Liver (tissue), 9 donors: ENCODE measurements around the gene FBN2. TPM values are rescaled to one million over a fixed set of nuclear protein-coding genes. Genes with fewer than 3 reads are reported as not detected.

Experiments used
- DNase-seq: peaks from one replicate; pipeline ENCODE4 v3.0.0-alpha.2; 2017; ENCODE audit warnings: low spot score
- H3K27ac ChIP-seq, 2 donors: one replicate each; pipeline ENCODE4 v1.7.0; 2013; ENCODE audit warnings: inconsistent platforms in 2 of 2, low read length in 2 of 2, control low read depth in 1 of 2, low read depth in 1 of 2, mild to moderate bottlenecking in 1 of 2
- H3K27me3 ChIP-seq, 4 donors: one replicate each; pipeline versions ENCODE4 v1.6.1 to v1.7.0; 2013; ENCODE audit warnings: low read length in 3 of 4, inconsistent platforms in 1 of 4, mild to moderate bottlenecking in 1 of 4, moderate library complexity in 1 of 4; ENCODE audit not compliant: control insufficient read depth in 4 of 4, insufficient read depth in 4 of 4
- H3K36me3 ChIP-seq, 4 donors: one replicate each; pipeline versions ENCODE4 v1.6.1 to v1.7.0; 2013; ENCODE audit warnings: low read length in 3 of 4, mild to moderate bottlenecking in 3 of 4, low read depth in 1 of 4, moderate library complexity in 1 of 4; ENCODE audit not compliant: control insufficient read depth in 4 of 4, insufficient read depth in 3 of 4
- H3K4me1 ChIP-seq, 4 donors: one replicate each; pipeline versions ENCODE4 v1.6.1 to v1.7.0; 2013; ENCODE audit warnings: low read length in 3 of 4, mild to moderate bottlenecking in 3 of 4, moderate library complexity in 1 of 4; ENCODE audit not compliant: control insufficient read depth in 4 of 4, insufficient read depth in 4 of 4
- H3K4me3 ChIP-seq, 3 donors: one replicate each; pipeline versions ENCODE4 v1.6.1 to v1.7.0; 2013; ENCODE audit warnings: low read length in 3 of 3, control low read depth in 1 of 3, low read depth in 1 of 3, mild to moderate bottlenecking in 1 of 3
- H3K9ac ChIP-seq, 2 donors: one replicate each; pipeline ENCODE4 v1.7.0; 2013; ENCODE audit warnings: low read length in 2 of 2, mild to moderate bottlenecking in 2 of 2, moderate library complexity in 2 of 2, control low read depth in 1 of 2, low read depth in 1 of 2
- H3K9me3 ChIP-seq, 4 donors: one replicate each; pipeline versions ENCODE4 v1.6.1 to v1.7.0; 2013; ENCODE audit warnings: low read length in 3 of 4; ENCODE audit not compliant: control insufficient read depth in 4 of 4
- EGR1 ChIP-seq, 2 donors: IDR thresholded peaks; 2 replicates each; pipeline ENCODE4 v1.6.1; 2016 to 2018; ENCODE audit warnings: antibody characterized with exemption in 2 of 2, low read depth in 2 of 2
- FOXA1 ChIP-seq: IDR thresholded peaks from 2 replicates; pipeline ENCODE4 v1.6.1; 2016; ENCODE audit warnings: antibody characterized with exemption
- FOXA2 ChIP-seq: IDR thresholded peaks from 2 replicates; pipeline ENCODE4 v1.6.1; 2016; ENCODE audit warnings: antibody characterized with exemption
- GABPA ChIP-seq, 2 donors: IDR thresholded peaks in 1 of 2; conservative IDR thresholded peaks in 1 of 2; 2 replicates each; pipeline ENCODE4 v1.6.1; 2016; ENCODE audit warnings: antibody characterized with exemption in 2 of 2, mild to moderate bottlenecking in 1 of 2, moderate library complexity in 1 of 2
- HNF4A ChIP-seq, 2 donors: conservative IDR thresholded peaks; 2 replicates each; pipeline ENCODE4 v1.6.1; 2016; ENCODE audit warnings: antibody characterized with exemption in 2 of 2, mild to moderate bottlenecking in 2 of 2
- HNF4G ChIP-seq: IDR thresholded peaks from 2 replicates; pipeline ENCODE4 v1.6.1; 2016; ENCODE audit warnings: antibody characterized with exemption
- JUND ChIP-seq, 2 donors: IDR thresholded peaks; 2 replicates each; pipeline ENCODE4 v1.6.1; 2016; ENCODE audit warnings: antibody characterized with exemption in 2 of 2
- NR2F2 ChIP-seq: IDR thresholded peaks from 2 replicates; pipeline ENCODE4 v1.6.1; 2016; ENCODE audit warnings: antibody characterized with exemption
- RAD21 ChIP-seq, 2 donors: IDR thresholded peaks; 2 replicates each; pipeline ENCODE4 v1.6.1; 2016; ENCODE audit warnings: antibody characterized with exemption in 2 of 2, mild to moderate bottlenecking in 2 of 2
- RXRA ChIP-seq, 2 donors: IDR thresholded peaks; 2 replicates each; pipeline ENCODE4 v1.6.1; 2017 to 2018; ENCODE audit warnings: antibody characterized with exemption in 2 of 2, mild to moderate bottlenecking in 1 of 2
- SP1 ChIP-seq: IDR thresholded peaks from 2 replicates; pipeline ENCODE4 v1.6.1; 2018; ENCODE audit warnings: antibody characterized with exemption, mild to moderate bottlenecking
- TAF1 ChIP-seq: conservative IDR thresholded peaks from 2 replicates; pipeline ENCODE4 v1.6.1; 2016; ENCODE audit warnings: antibody characterized with exemption, mild to moderate bottlenecking
- YY1 ChIP-seq: IDR thresholded peaks from 2 replicates; pipeline ENCODE4 v1.6.1; 2016; ENCODE audit warnings: antibody characterized with exemption, mild to moderate bottlenecking
- WGBS: extraction: QIAGEN DNeasy Blood & Tissue Kit; methylation state at CpG from one replicate; pipeline ENCODE4 v1.1.7; 2013; 5-methylcytosine and 5-hydroxymethylcytosine counted together
- polyA plus RNA-seq, 2 donors: library from polyadenylated mRNA; stranded (reverse) in 1 of 2; unstranded in 1 of 2; fragments of 200-250 nt in 1 of 2; fragments of >200 nt in 1 of 2; fragmentation: Nextera tagmentation in 1 of 2; extraction: Ambion mirVana in 1 of 2; gene quantifications; one replicate each; pipeline versions ENCODE4 v1.2.1 to v1.2.3, GENCODE V29; 2013 to 2015
- total RNA-seq, 2 donors: library from RNA; depleted of rRNA; stranded (reverse); fragments of >200 nt; gene quantifications; one replicate each; pipeline ENCODE4 v1.2.3, GENCODE V29; 2014
- TF ChIP-seq, protein P1 (sequence below): IDR thresholded peaks from 2 replicates; pipeline ENCODE4 v1.6.1; 2016; ENCODE audit warnings: antibody characterized with exemption
- TF ChIP-seq, protein P2 (sequence below): IDR thresholded peaks from 2 replicates; pipeline ENCODE4 v1.6.1; 2016; ENCODE audit warnings: antibody characterized with exemption, mild to moderate bottlenecking
- TF ChIP-seq, protein P3 (sequence below): IDR thresholded peaks from 2 replicates; pipeline ENCODE4 v1.6.1; 2016; ENCODE audit warnings: antibody characterized with exemption
- TF ChIP-seq, protein P4 (sequence below): fragments of 150-350 bp; IDR thresholded peaks from 2 replicates; pipeline ENCODE4 v1.5.1; 2017; ENCODE audit warnings: improper control_type of control experiment, low read depth, low read length; ENCODE audit not compliant: missing input control
- TF ChIP-seq, protein P5 (sequence below): IDR thresholded peaks from 2 replicates; pipeline ENCODE4 v1.6.1; 2016; ENCODE audit warnings: antibody characterized with exemption
- donor health status: healthy.
- donor health status: healthy.
- donor health status: healthy.
- donor health status: healthy.
- donor health status: healthy.

FBN2 gene
- total and polyA plus RNA-seq, 4 donors, result 0.08 to 4.1 (median 0.47) TPM

DNA sequence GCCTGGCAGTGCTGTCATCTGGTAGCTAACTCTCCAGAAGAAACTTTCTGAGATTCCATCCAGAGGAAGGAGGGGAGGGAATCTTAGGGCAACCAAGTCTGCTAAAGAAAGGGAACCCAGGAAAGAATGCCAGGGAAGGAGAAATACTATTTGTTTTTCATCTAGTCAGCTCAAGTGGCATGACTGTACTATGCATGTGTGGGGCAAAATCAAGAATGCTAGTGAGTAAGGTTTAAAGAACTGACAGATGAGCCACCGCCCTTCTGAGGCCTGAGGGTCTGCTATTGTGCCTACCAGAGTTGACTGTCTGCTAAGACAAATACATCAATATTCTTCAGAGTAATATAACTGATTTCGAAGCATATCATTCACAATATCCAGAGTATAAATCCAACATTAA, 250.3 kb downstream of the FBN2 start:
- no peaks in the 10 kb centered on the region for H3K36me3 ChIP-seq
- TF ChIP-seq, protein P1, sequence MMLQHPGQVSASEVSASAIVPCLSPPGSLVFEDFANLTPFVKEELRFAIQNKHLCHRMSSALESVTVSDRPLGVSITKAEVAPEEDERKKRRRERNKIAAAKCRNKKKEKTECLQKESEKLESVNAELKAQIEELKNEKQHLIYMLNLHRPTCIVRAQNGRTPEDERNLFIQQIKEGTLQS, result no peak
- TF ChIP-seq RAD21 (IDR thresholded peaks at IDR 0.05), result no peak
- TF ChIP-seq, protein P2, sequence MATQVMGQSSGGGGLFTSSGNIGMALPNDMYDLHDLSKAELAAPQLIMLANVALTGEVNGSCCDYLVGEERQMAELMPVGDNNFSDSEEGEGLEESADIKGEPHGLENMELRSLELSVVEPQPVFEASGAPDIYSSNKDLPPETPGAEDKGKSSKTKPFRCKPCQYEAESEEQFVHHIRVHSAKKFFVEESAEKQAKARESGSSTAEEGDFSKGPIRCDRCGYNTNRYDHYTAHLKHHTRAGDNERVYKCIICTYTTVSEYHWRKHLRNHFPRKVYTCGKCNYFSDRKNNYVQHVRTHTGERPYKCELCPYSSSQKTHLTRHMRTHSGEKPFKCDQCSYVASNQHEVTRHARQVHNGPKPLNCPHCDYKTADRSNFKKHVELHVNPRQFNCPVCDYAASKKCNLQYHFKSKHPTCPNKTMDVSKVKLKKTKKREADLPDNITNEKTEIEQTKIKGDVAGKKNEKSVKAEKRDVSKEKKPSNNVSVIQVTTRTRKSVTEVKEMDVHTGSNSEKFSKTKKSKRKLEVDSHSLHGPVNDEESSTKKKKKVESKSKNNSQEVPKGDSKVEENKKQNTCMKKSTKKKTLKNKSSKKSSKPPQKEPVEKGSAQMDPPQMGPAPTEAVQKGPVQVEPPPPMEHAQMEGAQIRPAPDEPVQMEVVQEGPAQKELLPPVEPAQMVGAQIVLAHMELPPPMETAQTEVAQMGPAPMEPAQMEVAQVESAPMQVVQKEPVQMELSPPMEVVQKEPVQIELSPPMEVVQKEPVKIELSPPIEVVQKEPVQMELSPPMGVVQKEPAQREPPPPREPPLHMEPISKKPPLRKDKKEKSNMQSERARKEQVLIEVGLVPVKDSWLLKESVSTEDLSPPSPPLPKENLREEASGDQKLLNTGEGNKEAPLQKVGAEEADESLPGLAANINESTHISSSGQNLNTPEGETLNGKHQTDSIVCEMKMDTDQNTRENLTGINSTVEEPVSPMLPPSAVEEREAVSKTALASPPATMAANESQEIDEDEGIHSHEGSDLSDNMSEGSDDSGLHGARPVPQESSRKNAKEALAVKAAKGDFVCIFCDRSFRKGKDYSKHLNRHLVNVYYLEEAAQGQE, result no peak
- TF ChIP-seq NR2F2, result no peak
- TF ChIP-seq, protein P3, sequence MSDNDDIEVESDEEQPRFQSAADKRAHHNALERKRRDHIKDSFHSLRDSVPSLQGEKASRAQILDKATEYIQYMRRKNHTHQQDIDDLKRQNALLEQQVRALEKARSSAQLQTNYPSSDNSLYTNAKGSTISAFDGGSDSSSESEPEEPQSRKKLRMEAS, result no peak
- TF ChIP-seq GABPA (IDR thresholded peaks at IDR 0.05 in 1 of 2, conservative IDR thresholded peaks at IDR 0.05 in 1 of 2), result no peak
- no peak for TF ChIP-seq SP1
- no peak for TF ChIP-seq RXRA (IDR thresholded peaks at IDR 0.05)
- no peak for TF ChIP-seq EGR1 (IDR thresholded peaks at IDR 0.05; ENCODE audit: low read depth in 2 of 2)
- TF ChIP-seq HNF4A (conservative IDR thresholded peaks at IDR 0.05), result no peak
- TF ChIP-seq JUND (IDR thresholded peaks at IDR 0.05), result no peak
- TF ChIP-seq HNF4G, result no peak
- TF ChIP-seq FOXA1, result no peak
- TF ChIP-seq YY1, result no peak
- TF ChIP-seq, protein P4, sequence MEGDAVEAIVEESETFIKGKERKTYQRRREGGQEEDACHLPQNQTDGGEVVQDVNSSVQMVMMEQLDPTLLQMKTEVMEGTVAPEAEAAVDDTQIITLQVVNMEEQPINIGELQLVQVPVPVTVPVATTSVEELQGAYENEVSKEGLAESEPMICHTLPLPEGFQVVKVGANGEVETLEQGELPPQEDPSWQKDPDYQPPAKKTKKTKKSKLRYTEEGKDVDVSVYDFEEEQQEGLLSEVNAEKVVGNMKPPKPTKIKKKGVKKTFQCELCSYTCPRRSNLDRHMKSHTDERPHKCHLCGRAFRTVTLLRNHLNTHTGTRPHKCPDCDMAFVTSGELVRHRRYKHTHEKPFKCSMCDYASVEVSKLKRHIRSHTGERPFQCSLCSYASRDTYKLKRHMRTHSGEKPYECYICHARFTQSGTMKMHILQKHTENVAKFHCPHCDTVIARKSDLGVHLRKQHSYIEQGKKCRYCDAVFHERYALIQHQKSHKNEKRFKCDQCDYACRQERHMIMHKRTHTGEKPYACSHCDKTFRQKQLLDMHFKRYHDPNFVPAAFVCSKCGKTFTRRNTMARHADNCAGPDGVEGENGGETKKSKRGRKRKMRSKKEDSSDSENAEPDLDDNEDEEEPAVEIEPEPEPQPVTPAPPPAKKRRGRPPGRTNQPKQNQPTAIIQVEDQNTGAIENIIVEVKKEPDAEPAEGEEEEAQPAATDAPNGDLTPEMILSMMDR, result no peak
- no peak for TF ChIP-seq TAF1
- TF ChIP-seq, protein P5, sequence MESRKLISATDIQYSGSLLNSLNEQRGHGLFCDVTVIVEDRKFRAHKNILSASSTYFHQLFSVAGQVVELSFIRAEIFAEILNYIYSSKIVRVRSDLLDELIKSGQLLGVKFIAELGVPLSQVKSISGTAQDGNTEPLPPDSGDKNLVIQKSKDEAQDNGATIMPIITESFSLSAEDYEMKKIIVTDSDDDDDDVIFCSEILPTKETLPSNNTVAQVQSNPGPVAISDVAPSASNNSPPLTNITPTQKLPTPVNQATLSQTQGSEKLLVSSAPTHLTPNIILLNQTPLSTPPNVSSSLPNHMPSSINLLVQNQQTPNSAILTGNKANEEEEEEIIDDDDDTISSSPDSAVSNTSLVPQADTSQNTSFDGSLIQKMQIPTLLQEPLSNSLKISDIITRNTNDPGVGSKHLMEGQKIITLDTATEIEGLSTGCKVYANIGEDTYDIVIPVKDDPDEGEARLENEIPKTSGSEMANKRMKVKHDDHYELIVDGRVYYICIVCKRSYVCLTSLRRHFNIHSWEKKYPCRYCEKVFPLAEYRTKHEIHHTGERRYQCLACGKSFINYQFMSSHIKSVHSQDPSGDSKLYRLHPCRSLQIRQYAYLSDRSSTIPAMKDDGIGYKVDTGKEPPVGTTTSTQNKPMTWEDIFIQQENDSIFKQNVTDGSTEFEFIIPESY, result no peak
- TF ChIP-seq FOXA2, result no peak
- WGBS, result 78% methylated on average over 2 of the region's 2 CpGs
- no peak overlapping the region for H3K4me3 ChIP-seq
- no peak overlapping the region for H3K9ac ChIP-seq
- no peak for DNase-seq
- no peak overlapping the region for H3K27ac ChIP-seq
- peaks cover 0 to 3% (median 0%) of the 10 kb centered on the region in 4 donors for H3K9me3 ChIP-seq
- no peaks in the 10 kb centered on the region for H3K27me3 ChIP-seq
- H3K4me1 ChIP-seq, result no peaks in the 10 kb centered on the region
